HG03108 (cell line): ENCODE data around the gene TCF25.

ENCODE experiments used
- ATAC-seq: cut with Tn5 transposase; IDR thresholded peaks from one replicate; pipeline ENCODE4 v1.9.1; 2021; ENCODE audit warnings: moderate library complexity; ENCODE audit not compliant: unreplicated experiment

TCF25 gene

DNA sequence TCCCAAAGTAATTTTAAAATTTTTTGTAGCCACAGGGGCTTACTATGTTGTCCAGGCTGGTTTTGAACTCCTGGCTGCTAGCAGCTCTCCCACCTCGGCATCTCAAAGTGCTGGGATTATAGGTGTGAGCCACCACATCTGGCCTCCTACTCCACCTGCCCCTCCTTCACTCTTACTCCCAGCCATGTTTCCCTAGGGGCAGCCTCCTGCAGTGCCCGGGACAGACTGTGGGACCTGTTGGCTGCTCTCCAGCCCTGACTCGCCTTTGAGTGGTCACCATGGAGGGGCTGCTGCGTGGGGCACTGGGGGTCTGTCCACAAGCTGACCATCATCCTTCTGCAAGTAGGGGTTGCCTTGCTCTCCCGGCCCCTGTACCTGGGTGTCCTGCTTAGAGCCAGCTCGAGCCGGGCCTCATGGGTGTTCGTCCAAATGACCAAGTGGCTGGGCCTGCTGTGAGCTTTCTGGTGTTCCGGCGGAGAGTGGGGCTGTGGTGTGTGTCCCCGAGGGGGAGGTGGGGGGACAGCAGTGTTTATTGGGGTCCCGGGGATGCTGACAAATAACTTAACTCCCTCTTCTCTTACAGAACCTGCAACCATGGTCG is 28.6 kb upstream of the TCF25 start:
- no peak for ATAC-seq

DNA sequence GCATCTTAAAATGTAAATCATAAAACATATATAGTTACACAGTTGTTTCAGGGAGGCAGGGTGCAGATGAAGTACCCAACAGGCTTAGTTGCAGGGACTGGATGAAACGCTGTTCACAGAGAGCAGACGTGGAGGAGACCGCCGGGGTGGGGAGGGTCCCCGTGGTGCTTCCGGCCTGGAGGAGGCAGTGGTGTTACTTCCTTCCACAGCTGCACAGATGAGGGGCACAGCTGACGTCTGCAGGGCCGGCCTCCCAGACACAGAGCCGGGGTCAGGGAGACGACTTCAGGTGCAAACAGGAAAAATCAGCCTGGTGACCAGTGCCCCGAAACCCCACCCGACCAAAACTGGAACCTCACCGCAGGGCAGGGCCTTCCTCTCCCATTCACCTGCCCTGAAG is 28.0 kb upstream of the TCF25 start:
- no peak for ATAC-seq

DNA sequence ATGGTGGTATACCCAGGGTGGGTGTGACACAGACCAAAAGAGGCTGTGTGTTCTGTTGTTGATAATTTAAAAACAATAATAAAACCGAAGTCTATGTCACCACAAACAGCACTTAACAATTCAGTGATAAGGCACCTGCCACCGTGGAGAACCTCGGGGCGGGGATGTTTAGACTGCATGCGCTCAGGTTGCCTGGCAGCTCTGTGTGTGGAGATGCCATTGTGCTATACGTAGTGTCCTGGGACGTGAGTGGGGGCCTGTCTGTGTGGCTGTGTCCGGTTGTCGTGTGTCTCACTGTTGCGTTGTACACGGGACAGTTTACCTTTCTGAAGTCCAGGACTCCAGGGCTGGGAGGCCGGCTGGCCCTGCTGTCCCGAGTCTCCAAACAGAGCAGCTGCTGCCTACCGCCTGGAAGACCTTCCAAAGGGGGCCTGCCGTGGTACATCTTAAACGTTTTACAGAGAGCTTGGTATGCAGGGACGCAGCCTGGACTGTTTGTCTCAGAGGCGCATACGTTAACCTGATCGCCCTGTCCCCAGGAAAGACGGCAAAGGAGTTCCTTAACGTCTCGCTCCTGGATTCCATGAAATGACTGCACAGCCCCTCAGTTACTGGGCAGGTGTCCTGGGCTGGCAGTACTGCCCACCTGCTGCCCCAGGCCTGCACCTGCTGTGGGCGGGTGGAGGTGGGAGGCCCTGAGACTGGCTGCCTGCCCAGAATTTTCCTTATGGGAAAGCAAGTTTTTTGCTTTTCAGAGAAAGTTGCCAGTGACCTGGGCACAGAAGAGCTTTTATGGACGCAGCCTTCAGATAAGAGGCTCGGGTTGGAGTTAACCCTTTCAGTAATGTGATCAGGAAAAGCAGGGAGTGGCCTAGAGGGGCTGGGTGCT is 26.1 kb upstream of the TCF25 start:
- ATAC-seq: no peak

DNA sequence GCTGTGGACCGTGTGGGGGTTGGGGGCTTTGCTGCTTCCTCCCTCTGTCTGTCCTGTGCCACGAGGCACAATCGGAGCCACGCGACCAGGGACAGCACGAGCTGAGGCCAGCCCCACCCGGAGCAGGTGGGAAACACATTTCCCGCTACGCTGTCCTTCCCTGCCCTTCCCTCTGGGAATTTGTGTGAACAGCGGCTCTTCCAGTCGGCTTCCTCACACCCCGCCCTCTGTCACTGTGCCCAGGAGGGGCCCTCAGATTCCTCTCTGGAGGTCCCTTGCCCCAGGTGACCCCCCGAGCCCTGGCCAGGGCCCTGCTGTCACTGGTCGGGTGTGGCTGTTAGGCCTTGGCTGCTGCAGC is 25.5 kb upstream of the TCF25 start:
- no peak for ATAC-seq

DNA sequence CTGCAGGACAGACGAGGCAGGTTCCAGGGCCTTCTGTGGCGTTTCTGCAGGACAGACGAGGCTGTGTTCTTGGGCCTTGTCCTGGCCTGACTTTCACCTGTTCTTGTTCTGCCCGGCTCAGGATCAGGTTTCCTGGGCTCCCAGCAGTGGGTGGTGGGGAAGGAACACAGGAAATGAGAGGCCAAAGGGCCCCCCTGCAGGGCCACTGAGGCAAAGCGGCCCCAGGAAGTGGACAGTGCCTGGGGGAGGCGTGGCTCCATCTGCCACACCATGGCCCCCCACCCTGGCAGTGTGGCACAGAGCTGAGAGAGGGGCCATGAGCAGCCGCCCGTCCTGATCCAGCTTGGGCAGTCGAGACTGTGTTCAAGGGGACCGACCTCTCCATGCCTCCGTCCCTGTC is 24.4 kb upstream of the TCF25 start:
- no peak for ATAC-seq

DNA sequence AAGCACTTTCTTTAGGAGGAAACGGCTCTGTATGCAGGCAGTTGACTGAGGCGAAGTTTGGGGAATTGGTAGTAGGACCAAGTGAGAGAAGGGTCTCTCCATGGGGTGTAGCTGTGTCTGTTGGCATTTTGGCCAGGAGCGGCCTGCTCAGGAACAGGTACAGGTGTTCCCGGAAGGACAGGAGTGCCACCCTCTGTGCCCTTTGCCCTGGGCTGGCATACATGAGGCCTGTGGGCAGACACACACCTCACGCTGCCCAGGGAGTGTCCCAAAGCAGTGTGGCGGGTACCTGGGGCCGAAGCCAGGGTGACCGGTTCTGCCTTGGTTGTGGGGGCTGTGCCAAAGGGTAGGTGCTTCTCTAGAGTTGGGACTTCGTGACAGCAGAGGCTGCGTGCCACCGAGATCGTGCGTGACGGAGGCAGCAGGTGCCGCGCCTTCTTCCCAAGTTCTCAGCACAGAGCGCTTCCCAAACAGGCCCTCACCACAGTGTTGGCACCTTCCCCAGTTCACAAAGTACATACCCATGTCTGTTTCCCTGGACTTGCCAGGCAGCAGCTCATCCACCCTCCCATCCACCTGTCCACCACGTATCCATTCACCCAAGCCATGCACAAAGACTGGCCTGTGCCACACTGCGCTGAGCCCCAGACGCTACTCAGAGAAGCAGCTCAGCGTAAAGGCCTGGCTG is 19.9 kb upstream of the TCF25 start:
- no peak for ATAC-seq

DNA sequence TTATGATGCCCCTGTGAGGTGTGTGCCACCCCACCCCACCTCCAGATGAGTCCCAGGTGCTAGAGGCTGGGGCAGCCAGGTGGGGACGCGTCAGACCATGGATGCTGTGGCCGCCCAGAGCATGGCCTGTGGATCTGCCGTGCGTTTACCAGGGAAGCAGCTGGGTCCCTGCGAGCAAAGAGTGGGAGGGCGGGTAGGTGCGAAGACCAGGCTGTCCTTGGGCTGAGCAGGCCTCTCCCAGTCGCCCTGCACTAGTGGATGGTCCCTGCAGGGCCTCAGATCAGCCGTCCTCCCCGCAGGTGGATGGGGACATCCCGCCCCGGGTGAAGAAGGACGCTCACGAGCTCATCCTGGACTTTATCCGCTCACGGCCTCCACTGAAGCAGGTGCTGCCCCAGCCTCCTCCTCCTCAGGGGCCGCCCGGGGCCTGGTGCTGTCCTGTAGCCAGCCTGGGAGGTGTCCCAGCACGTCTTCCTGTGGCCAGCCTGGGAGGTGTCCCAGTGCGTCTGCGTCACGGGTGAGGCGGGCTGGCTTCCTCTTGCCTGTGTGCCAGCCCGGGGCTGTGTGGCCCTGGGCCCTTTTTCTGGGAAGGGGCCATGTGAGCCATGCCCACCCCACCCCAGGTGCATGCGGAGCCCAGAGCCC is 18.0 kb upstream of the TCF25 start:
- ATAC-seq: no peak

DNA sequence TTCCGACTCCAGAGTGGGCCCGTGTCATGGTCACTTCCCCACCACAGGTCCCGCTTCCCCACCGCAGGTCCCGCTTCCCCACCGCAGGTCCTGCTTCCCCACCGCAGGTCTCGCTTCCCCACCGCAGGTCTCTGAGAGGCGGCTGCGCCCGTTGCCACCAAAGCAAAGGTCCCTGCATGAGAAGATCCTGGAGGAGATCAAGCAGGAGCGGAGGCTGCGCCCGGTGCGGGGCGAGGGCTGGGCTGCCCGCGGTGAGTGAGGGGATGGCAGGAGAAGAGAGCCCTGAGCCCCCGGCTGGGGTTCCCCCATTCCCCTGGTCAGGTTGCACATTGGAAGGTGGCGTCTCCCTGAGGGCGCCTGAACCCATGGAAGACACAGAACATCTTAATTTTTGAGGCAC is 17.4 kb upstream of the TCF25 start:
- no peak for ATAC-seq

DNA sequence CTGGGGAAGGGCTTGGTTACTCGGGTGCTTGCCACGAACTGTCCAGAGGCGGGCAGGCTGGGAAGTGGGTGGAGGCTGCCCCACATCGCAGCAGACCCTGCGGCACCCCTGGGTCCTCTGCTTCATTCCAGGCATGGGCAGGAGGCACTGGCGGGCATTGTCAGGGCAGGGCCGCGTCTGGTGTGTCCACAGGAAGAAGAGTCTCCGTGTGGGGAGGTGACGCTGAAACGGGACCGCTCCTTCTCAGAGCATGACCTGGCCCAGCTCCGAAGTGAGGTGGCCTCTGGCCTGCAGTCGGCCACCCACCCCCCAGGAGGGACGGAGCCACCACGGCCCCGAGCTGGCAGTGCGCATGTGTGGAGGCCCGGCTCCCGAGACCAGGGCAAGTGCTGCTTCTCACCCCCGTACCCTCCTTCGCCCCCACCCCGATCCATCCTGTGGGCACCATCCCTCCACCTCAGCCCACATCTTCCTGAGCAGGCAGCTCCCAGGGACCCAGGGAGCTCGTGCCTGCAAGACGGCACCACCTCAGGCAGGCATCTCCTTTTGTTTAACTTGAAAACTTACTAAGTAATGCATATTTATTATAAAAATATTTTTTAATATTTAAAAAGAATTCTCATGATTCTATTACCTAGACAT is 14.3 kb upstream of the TCF25 start:
- no peak for ATAC-seq

DNA sequence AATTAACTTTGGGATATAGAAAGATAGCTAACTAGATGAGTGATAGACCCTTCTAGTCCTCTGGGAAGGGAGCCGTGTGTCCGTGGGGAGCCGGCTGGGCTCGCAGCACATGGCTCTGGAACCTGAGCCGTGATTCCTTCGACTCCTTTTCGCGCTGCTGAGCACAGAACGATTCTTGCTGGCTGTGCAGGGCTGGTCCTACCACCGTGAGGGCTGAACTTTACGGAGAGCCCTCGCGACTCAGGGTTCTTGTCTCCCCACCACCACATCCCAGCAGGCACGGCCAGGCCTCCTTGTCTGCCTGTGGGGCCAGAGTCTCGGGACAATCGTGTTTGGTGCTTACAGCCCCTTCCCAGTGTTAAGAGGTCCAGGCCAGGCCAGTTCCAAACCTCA is 13.8 kb upstream of the TCF25 start:
- ATAC-seq: no peak

DNA sequence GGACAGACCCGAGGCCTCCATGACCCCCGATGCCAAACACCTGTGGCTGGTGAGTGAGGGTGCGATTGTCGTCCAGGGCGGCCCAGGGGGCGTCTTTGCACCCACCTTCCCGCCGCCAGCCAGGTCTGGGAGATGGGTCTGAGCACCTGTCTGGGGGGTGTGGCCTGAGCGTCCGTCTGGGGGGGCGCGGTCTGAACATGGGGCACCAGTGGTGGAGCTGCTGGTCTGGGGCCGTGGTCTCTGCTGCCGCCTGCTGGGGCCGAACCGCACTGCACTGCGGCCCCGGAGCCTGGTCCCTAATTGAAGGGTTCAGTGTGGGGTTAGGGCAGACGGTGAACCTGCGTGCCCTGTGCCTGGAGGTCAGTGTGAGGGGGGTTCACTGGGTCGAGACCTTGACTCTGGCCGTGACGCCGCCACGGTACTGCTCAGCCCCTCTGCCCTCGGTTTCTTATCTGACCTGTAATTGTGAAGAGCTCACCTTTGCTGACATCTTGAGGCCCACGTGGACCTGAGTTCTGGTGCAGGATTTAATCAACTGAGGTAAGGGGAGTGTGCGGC is 12.6 kb upstream of the TCF25 start:
- no peak for ATAC-seq

DNA sequence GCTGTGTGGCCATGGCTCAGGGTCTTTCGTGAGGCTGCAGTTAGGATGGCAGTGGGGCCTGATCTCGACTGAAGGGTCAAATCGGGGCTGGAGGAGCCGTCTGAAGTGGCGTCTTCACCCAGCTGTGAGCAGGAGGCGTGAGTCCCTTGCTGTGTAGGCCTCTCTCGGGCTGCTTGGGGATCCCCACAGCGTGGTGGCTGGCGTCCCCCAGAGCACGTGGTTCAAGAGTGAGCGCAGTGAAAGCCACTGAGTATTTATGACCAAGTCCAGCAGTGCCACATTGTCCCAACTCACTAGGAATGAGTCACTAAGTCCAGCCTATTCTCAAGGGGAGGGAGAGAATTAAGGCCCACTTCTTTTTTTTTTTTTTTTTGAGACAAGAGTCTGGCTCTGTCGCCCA is 11.7 kb upstream of the TCF25 start:
- ATAC-seq: no peak

DNA sequence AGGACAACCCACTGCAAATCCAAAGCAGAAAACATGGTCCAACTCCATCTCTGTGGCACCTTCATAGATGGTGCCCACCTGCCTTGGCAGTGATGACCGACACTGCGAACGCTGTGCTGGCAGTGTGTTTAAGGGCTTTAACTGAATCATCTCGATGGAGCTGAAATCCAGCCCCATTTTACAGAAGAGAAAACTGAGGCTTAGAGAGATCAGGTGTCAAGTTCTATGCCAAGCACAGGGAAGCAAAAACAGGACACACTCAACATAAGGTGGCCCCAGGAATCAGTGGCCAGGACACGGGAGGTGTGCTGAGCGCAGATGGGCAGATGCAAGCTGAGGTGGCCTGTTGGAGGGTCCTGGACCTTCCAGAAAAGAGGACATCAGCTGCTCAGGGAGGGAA is 10.7 kb upstream of the TCF25 start:
- ATAC-seq: no peak

DNA sequence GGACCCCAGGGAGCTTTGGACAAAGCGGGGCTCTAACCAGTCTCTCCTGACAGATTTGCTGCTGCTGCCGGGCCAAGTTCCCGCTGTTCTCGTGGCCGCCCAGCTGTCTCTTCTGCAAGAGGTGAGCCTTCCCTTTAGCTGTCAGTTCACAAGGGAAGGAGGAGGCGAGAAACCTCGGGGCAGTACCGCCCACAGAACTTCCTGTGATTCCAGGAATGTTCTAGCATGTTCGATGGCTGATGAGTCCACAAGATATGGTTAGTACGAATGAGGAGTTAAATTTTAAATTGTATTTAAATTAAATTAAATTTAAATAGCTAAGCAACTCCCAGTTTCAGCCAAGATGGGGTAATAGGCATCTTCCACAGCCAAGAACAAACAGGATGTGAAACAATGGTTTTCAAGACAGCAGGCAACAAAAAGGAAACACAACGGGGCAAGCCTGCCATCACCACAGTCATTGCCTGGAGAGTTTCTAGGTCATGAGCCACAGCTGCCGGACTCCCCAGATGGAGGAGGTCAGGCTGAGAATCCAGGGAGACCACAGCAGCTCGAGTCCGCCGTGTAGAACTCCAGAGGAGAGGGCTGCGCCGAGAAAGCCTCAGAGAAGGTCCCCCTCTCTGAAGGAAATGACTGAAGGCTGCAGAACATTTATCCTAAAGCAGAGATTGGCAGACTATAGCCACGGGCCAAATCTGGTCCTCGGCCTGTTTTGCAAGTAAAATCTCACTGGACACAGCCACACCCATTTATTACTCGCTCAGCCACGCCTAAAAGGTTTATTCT is 9.5 kb upstream of the TCF25 start:
- peak; percentile 70 for ATAC-seq

DNA sequence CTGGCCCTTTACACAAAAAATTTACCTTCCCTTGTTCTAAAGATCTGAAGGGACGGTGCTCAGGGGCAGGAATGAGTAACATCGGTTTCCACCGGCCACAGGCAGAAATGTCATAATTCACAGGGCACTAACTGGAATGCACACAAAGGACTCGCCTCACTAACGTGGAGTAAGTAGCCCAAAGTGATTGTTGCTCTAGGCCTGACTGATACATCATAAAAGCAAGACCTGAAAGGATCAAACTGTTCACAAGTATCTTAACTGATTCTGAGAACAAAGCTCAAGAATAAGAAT is 8.9 kb upstream of the TCF25 start:
- ATAC-seq: peak; percentile 5

DNA sequence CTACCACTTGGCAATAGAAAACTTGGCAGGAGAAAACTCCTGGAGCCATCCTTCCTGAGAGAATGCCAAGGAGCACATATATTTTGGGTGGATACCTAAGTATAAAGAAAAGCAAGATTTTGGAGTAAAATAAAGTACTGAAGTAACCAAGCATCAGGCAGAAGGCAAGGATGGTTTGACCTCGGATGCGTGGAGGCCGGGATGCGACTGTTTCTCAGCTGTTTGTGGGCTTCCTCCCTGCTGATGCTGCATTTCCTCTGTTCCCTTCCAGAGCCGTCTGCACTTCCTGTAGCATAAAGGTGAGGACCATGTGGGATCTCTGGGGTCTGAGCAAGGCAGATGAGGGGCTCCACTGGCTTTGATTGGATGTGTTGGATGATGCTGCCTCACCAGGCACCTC is 5.5 kb upstream of the TCF25 start:
- ATAC-seq: no peak

DNA sequence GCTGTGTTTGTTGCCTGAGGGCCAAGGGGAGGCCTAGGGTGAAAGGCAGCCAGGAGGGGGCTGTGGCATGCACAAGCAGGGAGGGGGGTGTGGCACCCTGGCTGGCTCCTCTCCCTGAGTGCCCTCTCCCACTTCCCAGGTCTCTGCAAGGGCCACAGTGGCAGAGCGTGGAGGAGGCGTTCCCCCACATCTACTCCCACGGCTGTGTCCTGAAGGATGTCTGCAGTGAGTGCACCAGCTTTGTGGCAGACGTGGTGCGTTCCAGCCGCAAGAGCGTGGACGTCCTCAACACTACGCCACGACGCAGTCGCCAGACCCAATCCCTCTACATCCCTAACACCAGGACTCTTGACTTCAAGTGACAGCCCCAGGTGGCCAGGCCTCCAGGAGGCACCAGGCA is 3.5 kb upstream of the TCF25 start:
- no peak for ATAC-seq

DNA sequence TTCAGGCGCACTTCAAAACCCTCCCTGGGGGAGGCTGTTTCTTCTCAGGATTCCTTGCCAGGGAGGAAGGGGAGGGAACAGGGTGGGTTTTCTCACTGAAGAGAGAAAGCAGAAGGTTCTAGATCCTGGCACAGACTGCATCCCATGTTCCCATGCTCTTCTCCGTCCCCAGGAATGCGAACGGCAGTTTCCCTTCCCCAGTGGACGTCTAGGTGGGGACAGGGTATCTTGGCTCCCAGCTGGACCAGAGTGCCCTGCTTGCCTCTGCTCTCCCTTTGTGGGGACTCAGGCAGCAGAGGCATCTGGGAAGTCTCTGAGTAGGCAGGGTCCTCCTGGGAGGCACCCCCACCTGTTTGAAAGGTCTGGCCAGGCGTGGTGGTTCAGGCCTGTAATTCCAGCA is 3.0 kb upstream of the TCF25 start:
- no peak for ATAC-seq

DNA sequence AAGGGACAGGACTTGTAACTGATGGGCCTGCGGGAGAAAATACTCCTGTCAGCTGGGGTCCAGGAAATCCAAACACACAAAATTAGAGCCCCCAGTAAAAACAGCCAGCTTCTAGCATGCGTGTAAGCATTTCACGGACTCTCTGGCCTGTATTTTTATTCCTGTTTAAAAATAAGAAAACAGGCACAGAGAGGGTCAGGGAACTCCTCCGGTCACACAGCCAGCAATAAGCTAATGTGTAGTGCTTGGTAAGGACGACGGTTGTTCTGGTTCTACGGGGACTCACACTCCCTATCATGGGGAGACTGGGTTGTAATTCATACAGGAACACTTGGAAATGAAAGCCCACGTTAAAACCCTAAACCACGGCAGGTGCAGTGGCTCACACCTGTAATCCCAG is 1.5 kb upstream of the TCF25 start:
- no peak for ATAC-seq

DNA sequence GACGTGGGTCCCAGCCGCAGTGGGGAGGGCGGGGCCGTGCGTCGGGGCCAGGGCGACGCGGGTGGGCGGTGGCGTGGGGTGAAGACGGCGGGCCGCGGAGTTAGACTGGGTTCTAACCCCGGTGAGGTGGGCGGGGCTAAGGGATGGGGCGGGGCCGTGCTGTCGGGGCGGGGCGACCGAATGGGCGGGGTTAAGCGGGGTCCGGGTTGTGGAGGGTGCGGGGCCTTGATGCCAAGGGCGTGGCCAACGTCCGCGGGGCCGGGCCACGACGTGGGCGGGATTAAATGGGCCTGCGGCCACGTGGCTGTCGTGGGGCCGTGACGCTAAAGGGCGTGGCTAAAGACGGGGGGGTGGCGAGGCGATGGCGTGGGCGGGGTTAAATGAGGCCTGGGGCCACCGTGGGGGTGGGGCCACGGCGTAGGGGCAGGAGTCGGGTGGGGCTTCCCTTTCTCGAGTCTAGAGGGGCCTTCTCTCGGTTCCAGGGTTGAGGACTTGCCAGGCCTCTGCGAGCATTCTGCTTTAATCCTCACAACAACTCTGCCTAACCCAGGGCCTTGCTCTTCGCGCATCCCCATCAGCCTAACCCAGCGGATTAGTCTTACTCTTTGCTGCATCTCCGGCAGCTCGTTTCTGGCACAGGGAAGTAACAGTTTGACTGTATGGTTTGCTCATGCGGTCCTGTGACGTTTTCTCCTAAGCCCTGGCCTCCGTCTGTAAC is 739 bp downstream of the TCF25 start:
- ATAC-seq: peak; percentile 51
